GM21360 (cell line): Measurements from ENCODE around the gene SH3BP2.

Experiments used
- ATAC-seq: cut with Tn5 transposase; IDR thresholded peaks from one replicate; pipeline ENCODE4 v1.9.1; 2021; ENCODE audit warnings: mild to moderate bottlenecking, moderate library complexity; ENCODE audit not compliant: unreplicated experiment

SH3BP2 gene

DNA sequence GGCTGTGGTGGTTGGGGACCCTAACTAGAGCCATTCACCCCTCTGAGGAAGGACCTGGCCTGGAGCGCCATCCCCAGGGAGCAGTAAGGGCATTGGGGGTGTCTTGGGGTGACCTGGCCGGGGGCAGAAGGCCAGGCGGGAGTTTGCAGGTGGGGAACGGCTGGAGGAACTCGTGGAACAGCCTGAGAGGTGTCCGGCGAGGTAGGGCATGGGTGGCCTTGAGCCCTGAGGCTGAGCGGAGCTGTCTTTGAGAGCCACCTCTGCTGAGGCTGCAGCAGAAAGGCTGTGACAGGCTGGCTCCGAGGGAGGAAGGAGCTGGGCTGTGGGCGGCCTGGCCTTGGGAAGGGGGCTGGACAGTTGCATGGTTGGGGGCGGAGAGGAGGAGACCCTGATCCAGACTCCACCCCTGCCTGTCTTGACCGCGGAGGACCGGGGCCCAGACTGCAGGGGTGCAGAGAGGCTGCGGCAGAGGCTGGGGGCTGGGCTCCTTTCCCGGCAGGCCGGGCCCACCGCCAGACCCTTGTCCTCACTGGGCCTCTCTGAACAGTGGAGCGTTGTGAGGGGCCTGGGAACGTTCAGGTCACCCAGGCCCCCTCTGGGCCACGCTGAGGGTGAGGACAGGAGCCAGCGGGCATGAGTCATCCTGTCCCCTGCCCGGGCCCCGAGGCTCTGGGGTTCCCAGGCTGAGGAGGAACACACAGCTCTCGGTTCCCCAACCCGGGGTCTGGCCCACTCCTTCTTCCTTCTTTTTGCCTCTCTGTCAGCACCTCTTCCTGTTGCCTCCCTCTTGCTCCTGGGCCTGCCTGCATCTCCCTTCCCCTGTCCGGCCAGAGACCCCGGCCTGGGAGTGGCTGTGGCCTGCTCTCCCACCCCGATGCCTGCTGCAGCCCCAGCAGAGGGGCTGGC is 8.1 kb downstream of the SH3BP2 start:
- ATAC-seq: peak; percentile 42

GRCh38 chr4:2802618-2803531 is 10.0 kb downstream of the SH3BP2 start:
- ATAC-seq: no peak

DNA sequence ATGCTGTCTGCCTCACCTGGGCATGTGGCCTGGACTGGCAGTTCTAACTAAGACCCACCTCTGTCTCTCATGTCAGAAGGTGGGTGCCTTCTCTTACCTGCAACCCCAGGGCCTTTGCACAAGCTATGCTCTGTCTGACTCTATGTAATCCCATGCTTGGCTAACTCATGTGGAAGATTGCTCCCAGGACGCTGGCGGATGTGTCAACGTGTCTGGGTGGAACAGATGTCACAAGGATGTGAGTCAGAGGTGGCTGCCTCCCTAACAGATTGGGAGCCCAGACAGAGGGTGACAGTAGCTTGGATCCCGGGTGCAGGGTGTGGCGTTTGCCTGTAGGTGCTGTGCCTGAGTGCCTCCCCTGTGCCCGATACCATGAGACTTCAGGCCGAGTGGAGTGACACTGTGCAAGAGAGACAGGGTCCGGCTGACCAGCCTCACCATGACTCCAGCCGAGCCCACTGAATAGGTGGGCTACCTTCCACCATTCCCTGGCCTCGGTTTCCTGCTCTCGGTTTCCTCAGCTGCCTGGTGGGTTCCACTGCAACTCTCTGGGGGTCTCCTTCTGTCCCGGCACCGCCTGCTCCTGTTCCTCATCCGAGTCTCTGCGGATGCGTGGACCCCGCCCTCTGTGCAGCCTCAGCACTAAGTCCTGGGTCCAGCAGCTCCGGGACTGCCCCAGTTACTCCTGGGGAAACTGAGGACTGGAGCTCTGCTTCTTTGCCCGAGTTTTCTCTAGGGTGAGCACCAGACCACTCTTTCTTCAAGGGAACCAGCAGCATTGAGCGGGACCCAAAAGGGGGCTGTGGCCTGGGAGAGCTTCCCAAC is 11.0 kb downstream of the SH3BP2 start:
- no peak for ATAC-seq

DNA sequence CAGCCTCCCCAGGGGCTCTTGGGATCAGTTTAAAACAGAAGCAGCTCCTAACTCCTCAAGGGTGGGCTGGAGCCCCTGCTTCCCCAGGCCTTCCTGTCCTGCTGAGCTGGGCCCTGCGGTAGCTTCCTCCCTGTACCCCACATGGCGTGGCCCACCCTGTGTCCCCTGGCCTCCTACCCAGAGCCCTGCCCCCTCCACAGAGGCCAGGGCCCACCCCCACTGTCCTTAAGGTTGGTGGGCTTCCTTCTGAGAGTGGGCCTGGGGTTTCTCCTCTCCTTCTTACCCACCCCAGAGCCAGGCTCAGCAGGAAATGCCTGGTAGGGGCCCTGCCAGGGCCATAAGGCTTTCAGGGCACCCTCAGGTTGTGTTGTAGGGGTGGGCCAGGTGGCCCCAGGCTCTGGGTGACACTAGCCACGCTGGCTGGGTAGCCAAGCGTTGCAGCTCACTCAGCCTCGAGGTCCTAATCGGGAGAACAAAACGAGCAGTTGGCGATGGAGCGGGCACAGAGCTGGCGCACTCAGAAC is 11.6 kb downstream of the SH3BP2 start:
- ATAC-seq: no peak

GRCh38 chr4:2804973-2805501 is 12.2 kb downstream of the SH3BP2 start:
- ATAC-seq: no peak

- ATAC-seq: no peak
Observed at GRCh38 chr4:2805712-2806389, 13.0 kb downstream of the SH3BP2 start.

DNA sequence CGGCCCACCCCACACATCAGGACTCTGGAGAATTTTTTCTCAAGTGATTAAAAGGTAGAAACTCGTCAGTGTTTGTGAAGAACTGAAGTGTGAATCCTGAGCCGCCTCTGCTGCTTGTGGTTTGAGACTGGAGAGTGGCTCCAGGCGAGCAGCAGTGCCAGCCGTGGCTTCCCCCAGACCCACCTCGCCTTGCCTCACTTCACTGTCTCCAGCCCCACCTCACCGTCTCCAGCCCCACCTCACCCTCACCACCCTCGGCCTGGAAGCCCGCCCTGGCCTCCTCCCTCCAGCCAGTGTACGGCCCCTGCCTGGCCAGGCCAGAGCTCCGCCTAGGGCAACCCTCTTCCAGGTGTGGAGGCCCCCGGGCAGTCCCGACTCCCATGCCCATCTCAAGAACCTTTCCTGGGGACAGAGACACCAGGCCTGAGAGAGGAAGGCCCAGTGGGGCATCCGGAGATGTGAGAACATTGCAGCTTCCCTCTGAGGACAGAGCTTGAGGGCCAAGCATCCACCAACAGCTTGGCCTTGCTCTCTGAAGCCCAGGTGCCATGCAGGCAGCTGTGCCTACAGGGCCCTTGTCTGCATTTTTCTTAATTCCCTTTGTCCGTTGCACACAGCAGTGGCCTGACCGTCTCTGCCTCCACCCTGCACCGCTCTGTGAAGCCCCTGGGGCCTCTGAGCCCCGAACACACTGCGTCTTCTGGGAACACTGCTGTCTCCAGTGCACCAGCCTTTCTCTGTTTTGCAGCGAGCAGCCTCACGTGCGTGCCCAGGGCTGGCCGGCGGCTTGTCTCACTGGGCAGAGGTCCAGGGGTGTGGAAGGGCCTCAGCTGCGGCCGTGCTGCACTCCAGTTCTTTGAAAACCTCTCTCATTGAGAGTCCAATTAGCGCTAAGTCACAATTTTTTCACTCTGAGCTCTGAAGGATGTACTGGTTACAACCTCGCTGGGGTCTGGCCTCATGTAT is 13.8 kb downstream of the SH3BP2 start:
- ATAC-seq: no peak

DNA sequence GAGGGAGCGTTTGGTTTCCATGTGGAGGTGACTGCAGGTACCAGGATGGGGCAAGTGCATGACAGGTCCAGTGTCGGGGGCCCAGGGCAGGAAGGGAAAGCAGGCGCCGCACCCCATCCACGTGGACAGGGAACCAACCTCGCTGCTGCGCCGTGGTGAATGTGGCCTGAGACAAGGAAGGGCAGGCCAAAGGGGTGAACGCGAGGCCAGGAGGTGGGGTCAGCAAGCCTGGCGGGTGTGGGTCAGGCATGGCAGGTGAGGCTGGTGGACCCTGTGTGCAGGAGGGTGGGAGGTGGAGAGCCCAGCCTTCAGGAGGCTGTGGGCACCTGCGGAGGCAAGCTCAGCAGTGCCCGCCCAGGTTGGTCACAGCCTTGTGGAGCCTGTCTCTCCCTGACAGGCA is 14.7 kb downstream of the SH3BP2 start:
- ATAC-seq: no peak

GRCh38 chr4:2808001-2808400 is 15.1 kb downstream of the SH3BP2 start:
- ATAC-seq: no peak

DNA sequence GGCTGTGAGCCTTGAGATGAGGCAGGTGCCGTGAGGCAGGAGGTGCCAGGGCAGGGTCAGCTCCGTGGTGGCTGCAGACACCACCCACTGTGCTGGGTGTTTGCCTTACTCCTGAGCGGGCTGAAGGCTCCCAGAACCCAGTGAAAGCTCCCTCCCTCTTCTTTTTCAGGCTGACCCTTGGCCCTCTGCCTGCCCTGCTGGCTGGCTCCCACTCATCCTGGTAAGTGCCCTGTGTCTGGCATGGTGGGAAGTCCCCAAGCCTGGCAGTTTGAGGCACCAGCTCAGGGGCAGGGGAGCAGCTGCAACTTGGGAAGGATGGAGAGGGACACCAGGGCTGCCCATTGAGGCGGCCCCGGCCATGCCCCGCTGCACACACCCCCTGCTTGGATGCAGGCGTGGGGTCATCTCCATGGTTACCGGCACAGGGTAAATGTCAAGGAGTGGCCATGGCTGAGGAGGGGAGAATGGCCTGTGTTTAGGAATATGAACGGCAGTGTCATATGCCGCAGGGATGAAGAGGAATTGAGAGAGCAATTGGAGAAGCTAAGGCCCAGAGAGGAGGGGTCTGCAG is 16.8 kb downstream of the SH3BP2 start:
- no peak for ATAC-seq

- no peak for ATAC-seq
Observed at GRCh38 chr4:2810388-2810787, 17.5 kb downstream of the SH3BP2 start.

DNA sequence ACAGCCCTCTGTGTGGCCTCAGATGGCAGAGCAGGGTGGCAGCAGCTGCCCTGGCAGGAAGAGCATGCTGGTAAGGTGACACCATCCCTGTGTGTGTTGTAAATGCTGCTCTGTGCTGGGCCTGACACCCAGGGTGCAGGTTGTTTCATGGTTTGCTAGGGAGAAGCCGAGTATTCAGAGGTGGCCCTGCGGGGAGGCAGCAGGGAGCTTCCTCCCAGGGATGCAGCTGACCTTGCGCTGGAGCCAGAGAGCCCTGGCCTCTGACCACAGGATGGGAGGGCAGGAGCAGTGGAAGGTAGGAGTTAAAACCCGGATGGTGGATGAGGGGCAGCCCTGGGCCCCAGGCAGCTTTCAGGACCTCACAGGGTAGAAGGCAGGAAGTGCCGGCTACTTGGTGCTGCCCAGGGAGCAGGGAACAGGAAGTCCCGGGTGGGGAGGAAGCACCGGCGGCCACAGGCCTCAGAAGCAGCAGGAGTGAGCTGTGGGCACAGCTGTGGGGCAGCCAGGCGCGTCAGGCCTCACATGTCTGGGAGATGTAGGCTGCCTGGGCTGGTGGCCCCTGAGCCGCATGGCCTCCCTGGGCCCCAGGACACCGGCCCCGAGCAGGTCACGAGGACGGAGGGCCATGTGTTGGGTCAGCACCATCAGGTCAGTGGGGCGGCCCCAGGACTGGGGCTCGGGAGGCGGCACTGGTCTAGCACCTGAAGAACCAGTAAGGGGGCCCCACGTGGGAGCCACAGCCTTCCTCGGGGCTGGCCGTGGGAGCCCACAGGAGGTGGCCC is 19.1 kb downstream of the SH3BP2 start:
- ATAC-seq: peak; percentile 52

DNA sequence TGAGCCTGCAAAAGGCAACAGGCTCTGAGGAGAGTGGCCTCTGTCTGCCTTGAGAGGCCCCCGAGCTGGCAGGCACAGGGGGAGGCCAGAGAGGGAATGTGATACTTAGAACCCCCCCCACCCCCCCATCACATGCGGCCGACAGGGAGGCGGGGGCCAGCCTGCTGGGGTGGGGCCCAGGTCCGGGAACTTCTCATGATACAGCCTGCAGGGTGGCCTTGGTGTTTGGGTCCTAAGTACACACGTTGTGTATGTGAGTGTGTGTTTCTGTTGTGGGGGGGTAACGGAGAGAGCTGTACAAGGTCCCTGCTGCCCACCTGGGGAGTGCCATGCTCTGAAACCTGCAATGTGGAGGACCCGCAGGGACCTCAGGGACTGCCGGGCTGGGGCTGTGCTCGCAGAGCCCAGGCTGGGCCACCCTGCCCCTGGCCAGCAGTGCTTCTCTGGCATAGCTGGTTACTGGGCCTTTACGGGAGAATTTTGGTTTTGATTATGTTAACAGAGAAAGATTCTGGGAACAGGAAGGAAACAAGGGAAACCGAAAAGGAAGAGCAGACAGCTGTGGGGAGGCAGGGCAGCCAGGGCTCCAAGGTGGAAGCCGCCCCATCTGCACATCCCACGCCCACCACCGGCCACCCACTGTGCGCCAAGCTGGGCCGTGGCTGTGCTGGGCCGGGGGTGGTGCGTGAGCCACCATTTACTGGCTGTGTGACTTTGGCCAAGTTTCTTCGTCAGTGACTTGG is 19.9 kb downstream of the SH3BP2 start:
- no peak for ATAC-seq

DNA sequence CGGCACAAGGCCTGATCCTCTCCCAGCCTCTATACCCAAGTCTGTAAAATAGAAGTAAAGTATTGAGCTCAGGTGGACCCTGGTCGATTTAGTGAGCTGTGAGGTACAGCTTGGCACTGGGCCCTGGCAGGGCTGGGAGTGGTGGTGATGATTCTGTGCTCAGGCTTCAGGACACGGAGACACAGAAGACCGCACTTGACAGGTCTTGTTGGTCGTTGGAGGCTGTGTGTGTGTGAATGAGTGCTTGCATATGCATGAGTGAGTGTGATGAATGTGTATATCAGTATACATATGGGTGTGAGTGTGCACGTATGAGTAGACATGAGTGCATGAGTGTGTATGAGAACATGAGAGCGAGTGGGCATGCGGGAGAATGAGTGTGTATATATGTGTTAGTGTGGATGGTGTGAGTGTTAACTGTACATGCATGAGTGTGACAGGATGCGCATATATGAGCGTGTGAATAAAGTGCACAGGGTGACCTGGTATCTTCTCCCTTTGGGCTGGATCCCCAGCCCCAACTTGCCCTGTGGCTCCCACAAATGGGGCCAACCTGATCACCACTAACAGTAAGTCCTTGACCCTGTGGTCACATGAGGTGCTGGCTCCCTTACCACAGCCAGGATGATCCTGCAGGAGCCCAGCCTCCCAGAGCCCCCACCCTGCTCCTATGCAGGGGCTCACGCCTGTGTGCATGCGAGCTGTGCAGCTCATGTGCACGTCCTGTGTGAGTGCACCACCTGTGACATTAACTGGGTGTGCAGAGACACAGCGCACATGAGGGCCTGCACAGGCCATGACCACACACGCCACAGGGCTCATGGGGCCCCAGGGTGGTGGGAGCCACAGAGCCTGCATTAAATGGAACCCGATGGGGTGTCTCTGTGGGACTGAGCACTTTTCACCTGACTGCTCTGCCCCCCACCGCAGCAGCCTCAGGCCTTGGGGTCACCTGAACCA is 20.8 kb downstream of the SH3BP2 start:
- ATAC-seq: no peak

GRCh38 chr4:2814627-2815270 is 21.9 kb downstream of the SH3BP2 start:
- no peak for ATAC-seq
